Endothelial cell (in vitro differentiated cells): Measurements from ENCODE around the gene FDX2. TPM values are rescaled to one million over a fixed set of nuclear protein-coding genes. Genes with fewer than 3 reads are reported as not detected.
"Not testable (repeated sequence)": the region's sequence is repeated elsewhere in the genome, so short reads cannot be mapped to it uniquely, and the experiment has no call there.

Experiments
- DNase-seq: peaks from one replicate; pipeline ENCODE4 v3.0.0; 2021; ENCODE audit warnings: low spot score
- H3K27ac Mint-ChIP-seq: one replicate; pipeline ENCODE4 v1.8.0; 2021; ENCODE audit warnings: mixed read lengths, inconsistent platforms; ENCODE audit not compliant: unreplicated experiment
- H3K27me3 Mint-ChIP-seq: one replicate; pipeline ENCODE4 v1.8.0; 2021; ENCODE audit warnings: mild to moderate bottlenecking, moderate library complexity, mixed read lengths, inconsistent platforms; ENCODE audit not compliant: unreplicated experiment
- H3K36me3 Mint-ChIP-seq: one replicate; pipeline ENCODE4 v1.8.0; 2021; ENCODE audit warnings: mild to moderate bottlenecking, low read depth, mixed read lengths, inconsistent platforms; ENCODE audit not compliant: unreplicated experiment
- H3K4me1 Mint-ChIP-seq: one replicate; pipeline ENCODE4 v1.8.0; 2021; ENCODE audit warnings: mild to moderate bottlenecking, mixed read lengths, inconsistent platforms; ENCODE audit not compliant: unreplicated experiment
- H3K4me3 Mint-ChIP-seq: one replicate; pipeline ENCODE4 v1.8.0; 2021; ENCODE audit warnings: mild to moderate bottlenecking, mixed read lengths, inconsistent platforms; ENCODE audit not compliant: unreplicated experiment
- H3K9me3 Mint-ChIP-seq: one replicate; pipeline ENCODE4 v1.8.0; 2021; ENCODE audit warnings: mixed read lengths, inconsistent platforms; ENCODE audit not compliant: unreplicated experiment
- CTCF ChIP-seq: fragments of 200-600 bp; sonication (generic); IDR thresholded peaks from one replicate; pipeline ENCODE4 v1.5.0; 2021; ENCODE audit warnings: antibody characterized with exemption; ENCODE audit not compliant: unreplicated experiment
- total RNA-seq: library from RNA; stranded (reverse); fragmentation: NEBNext Ultra II Directional; extraction: Animal tissue kit (Norgen Biotek cat#: 25700); gene quantifications from one replicate; pipeline ENCODE4 v1.2.1, GENCODE V29; 2021; ENCODE audit not compliant: unreplicated experiment

FDX2 gene
- total RNA-seq, 1 donor from 2014 or later, result 18.9 TPM

- peaks cover 13% of the 10 kb centered on the region for H3K4me1 Mint-ChIP-seq
- no peak for DNase-seq
- peaks cover 6% of the 10 kb centered on the region for H3K36me3 Mint-ChIP-seq
- H3K4me3 Mint-ChIP-seq, result no peak overlapping the region
- TF ChIP-seq CTCF, result no peak
- peaks cover 16% of the 10 kb centered on the region for H3K27me3 Mint-ChIP-seq
- no peak overlapping the region for H3K27ac Mint-ChIP-seq
- H3K9me3 Mint-ChIP-seq, result no peaks in the 10 kb centered on the region
Observed at GRCh38 chr19:10285393-10285792, 30.4 kb downstream of the FDX2 start.

GRCh38 chr19:10284960-10285278, 30.9 kb downstream of the FDX2 start:
- Mint-ChIP-seq H3K4me3 (no peak overlapping the region), H3K27me3 (peaks cover 15% of the 10 kb centered on the region), H3K9me3 (no peaks in the 10 kb centered on the region), H3K27ac (no peak overlapping the region), H3K4me1 (peaks cover 8% of the 10 kb centered on the region), H3K36me3 (peaks cover 6% of the 10 kb centered on the region)
- DNase-seq, result no peak
- TF ChIP-seq CTCF, result no peak

- DNase-seq, result no peak
- Mint-ChIP-seq H3K4me3 (no peak overlapping the region), H3K36me3 (peaks cover 6% of the 10 kb centered on the region), H3K27ac (no peak overlapping the region), H3K4me1 (peaks cover 8% of the 10 kb centered on the region), H3K27me3 (peaks cover 18% of the 10 kb centered on the region), H3K9me3 (no peaks in the 10 kb centered on the region)
- no peak for TF ChIP-seq CTCF
Observed at GRCh38 chr19:10284065-10284959, 31.5 kb downstream of the FDX2 start.

- DNase-seq, result no peak
- peaks cover 12% of the 10 kb centered on the region for H3K27me3 Mint-ChIP-seq
- TF ChIP-seq CTCF, result no peak
Observed at GRCh38 chr19:10283301-10284064, 32.3 kb downstream of the FDX2 start.

GRCh38 chr19:10282043-10282442, 33.8 kb downstream of the FDX2 start:
- not testable (repeated sequence) for H3K36me3 Mint-ChIP-seq, H3K4me1 Mint-ChIP-seq, H3K4me3 Mint-ChIP-seq, H3K9me3 Mint-ChIP-seq, H3K27ac Mint-ChIP-seq, DNase-seq
- peaks cover 12% of the 10 kb centered on the region for H3K27me3 Mint-ChIP-seq

More at GRCh38 chr19:10283301-10284064, 32.3 kb downstream of the FDX2 start:
- no peak overlapping the region for H3K4me3 Mint-ChIP-seq
- H3K27ac Mint-ChIP-seq, result no peak overlapping the region
- no peaks in the 10 kb centered on the region for H3K9me3 Mint-ChIP-seq
- H3K36me3 Mint-ChIP-seq, result peaks cover 6% of the 10 kb centered on the region
- H3K4me1 Mint-ChIP-seq, result peaks cover 3% of the 10 kb centered on the region
